Uterus (tissue), 4 donors: ENCODE measurements around the gene PRKAG2. TPM values are rescaled to one million over a fixed set of nuclear protein-coding genes. Genes with fewer than 3 reads are reported as not detected.

Experiments
- DNase-seq, 2 donors: peaks; one replicate each; pipeline ENCODE4 v3.0.0-alpha.2; 2019 to 2020
- H3K27ac ChIP-seq, 2 donors: fragments of 200-600 bp; sonication (generic); 1 replicate in 1 of 2; 2 replicates in 1 of 2; pipeline ENCODE4 v1.5.1; 2016 to 2018
- H3K27me3 ChIP-seq, 2 donors: fragments of 200-600 bp; sonication (generic); one replicate each; pipeline ENCODE4 v1.5.1; 2018 to 2019; ENCODE audit warnings: control low read depth in 1 of 2
- H3K36me3 ChIP-seq, 2 donors: fragments of 200-600 bp; sonication (generic); one replicate each; pipeline ENCODE4 v1.5.1; 2019; ENCODE audit warnings: control low read depth in 1 of 2
- H3K4me1 ChIP-seq, 2 donors: fragments of 200-600 bp; sonication (generic); one replicate each; pipeline ENCODE4 v1.5.1; 2018 to 2019; ENCODE audit warnings: control low read depth in 1 of 2
- H3K4me3 ChIP-seq, 2 donors: fragments of 200-600 bp; sonication (generic); 1 replicate in 1 of 2; 2 replicates in 1 of 2; pipeline ENCODE4 v1.5.1; 2018 to 2019; ENCODE audit warnings: mild to moderate bottlenecking in 1 of 2
- H3K9me3 ChIP-seq, 2 donors: fragments of 200-600 bp; sonication (generic); one replicate each; pipeline ENCODE4 v1.5.1; 2019; ENCODE audit warnings: control low read depth in 1 of 2
- POLR2A ChIP-seq, 2 donors: fragments of 450-650 bp; IDR thresholded peaks; one replicate each; pipeline ENCODE4 v1.6.1; 2016; ENCODE audit warnings: antibody characterized with exemption in 2 of 2, mild to moderate bottlenecking in 1 of 2, moderate library complexity in 1 of 2
- intact Hi-C: fragments of 100-400 bp; cut with DNase I; formaldehyde crosslinking; loops from one replicate; pipeline ENCODE4 v1.15.1; 2023; ENCODE audit warnings: low total_unique reads
- total RNA-seq, 4 donors: library from RNA; depleted of rRNA in 3 of 4; stranded (reverse); fragments of >200 nt in 3 of 4; gene quantifications; one replicate each; pipeline versions ENCODE4 v1.1.0 to v1.2.4, GENCODE V29; 2014 to 2023
- TF ChIP-seq, protein P1 (sequence below), 4 experiments: fragments of 200-600 bp in 2 of 4; fragments of 450-650 bp in 2 of 4; sonication (generic) in 2 of 4; IDR thresholded peaks; one replicate each; pipeline ENCODE4 v1.5.1; 2016 to 2019; ENCODE audit warnings: antibody characterized with exemption in 4 of 4, mild to moderate bottlenecking in 2 of 4, moderate library complexity in 1 of 4
- donor health status: DM: yes; HTN: yes; CAD: no.

PRKAG2 gene
- total RNA-seq, 4 donors from 2014 or later = 15.1 to 66.2 (median 33.6) TPM

- TF ChIP-seq POLR2A (IDR thresholded peaks at IDR 0.05) = no peak
- TF ChIP-seq, protein P1, sequence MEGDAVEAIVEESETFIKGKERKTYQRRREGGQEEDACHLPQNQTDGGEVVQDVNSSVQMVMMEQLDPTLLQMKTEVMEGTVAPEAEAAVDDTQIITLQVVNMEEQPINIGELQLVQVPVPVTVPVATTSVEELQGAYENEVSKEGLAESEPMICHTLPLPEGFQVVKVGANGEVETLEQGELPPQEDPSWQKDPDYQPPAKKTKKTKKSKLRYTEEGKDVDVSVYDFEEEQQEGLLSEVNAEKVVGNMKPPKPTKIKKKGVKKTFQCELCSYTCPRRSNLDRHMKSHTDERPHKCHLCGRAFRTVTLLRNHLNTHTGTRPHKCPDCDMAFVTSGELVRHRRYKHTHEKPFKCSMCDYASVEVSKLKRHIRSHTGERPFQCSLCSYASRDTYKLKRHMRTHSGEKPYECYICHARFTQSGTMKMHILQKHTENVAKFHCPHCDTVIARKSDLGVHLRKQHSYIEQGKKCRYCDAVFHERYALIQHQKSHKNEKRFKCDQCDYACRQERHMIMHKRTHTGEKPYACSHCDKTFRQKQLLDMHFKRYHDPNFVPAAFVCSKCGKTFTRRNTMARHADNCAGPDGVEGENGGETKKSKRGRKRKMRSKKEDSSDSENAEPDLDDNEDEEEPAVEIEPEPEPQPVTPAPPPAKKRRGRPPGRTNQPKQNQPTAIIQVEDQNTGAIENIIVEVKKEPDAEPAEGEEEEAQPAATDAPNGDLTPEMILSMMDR (IDR thresholded peaks at IDR 0.05) = no peak
- peaks cover 0 to 13% of the 10 kb centered on the region in 2 donors for H3K4me1 ChIP-seq
- DNase-seq = no peak
- no peaks in the 10 kb centered on the region for H3K9me3 ChIP-seq
- intact Hi-C loops = no loop called here
- H3K36me3 ChIP-seq = no peaks in the 10 kb centered on the region
- H3K4me3 ChIP-seq = no peak overlapping the region
- H3K27ac ChIP-seq = peak overlapping the region in 1 of 2 donors; percentile 56
- H3K27me3 ChIP-seq = no peaks in the 10 kb centered on the region
These were observed 54.9 kb downstream of the PRKAG2 start for GRCh38 chr7:151821806-151822540.

- no peaks in the 10 kb centered on the region for H3K27me3 ChIP-seq
- no peak for TF ChIP-seq POLR2A (IDR thresholded peaks at IDR 0.05)
- TF ChIP-seq, protein P1 (IDR thresholded peaks at IDR 0.05) = no peak
- no peak overlapping the region for H3K27ac ChIP-seq
- H3K36me3 ChIP-seq = no peaks in the 10 kb centered on the region
- intact Hi-C loops = no loop called here
- no peaks in the 10 kb centered on the region for H3K9me3 ChIP-seq
- H3K4me3 ChIP-seq = no peak overlapping the region
- peaks cover 0 to 13% of the 10 kb centered on the region in 2 donors for H3K4me1 ChIP-seq
- no peak for DNase-seq
These were observed 55.7 kb downstream of the PRKAG2 start for GRCh38 chr7:151821226-151821625.

- Histone ChIP-seq H3K4me3 (no peak overlapping the region), H3K27me3 (no peaks in the 10 kb centered on the region), H3K9me3 (no peaks in the 10 kb centered on the region), H3K27ac (no peak overlapping the region), H3K4me1 (peaks cover 0 to 13% of the 10 kb centered on the region in 2 donors), H3K36me3 (no peaks in the 10 kb centered on the region)
- no peak for DNase-seq
- intact Hi-C loops = no loop called here
- no peak for TF ChIP-seq POLR2A (IDR thresholded peaks at IDR 0.05)
- TF ChIP-seq, protein P1 (IDR thresholded peaks at IDR 0.05) = no peak
These were observed 56.3 kb downstream of the PRKAG2 start for GRCh38 chr7:151820491-151821105.

DNA sequence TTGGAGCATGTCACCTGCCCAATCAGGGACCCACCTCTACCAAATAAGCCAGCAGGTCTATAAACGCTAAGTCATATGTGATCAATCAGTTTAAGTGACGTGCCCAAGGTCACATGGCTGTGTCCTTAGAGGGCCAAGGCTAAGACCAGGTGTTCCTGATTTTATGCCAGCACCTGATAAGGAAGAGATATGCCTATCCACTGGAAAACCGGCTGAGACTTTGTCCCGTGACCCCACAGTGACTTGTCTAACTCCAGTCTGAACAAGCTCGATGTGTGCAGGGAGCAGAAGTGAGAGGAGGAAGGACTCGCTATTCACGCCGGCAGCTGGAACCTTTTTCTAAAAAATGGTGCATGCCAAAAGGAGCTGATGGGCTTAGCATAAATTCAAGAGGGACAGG, 57.0 kb downstream of the PRKAG2 start:
- intact Hi-C loops = no loop called here
- peaks cover 0 to 13% of the 10 kb centered on the region in 2 donors for H3K4me1 ChIP-seq
- H3K36me3 ChIP-seq = no peaks in the 10 kb centered on the region
- no peaks in the 10 kb centered on the region for H3K9me3 ChIP-seq
- H3K27ac ChIP-seq = no peak overlapping the region
- H3K4me3 ChIP-seq = no peak overlapping the region
- H3K27me3 ChIP-seq = no peaks in the 10 kb centered on the region
- no peak for DNase-seq
- TF ChIP-seq, protein P1 (IDR thresholded peaks at IDR 0.05) = no peak
- no peak for TF ChIP-seq POLR2A (IDR thresholded peaks at IDR 0.05)
